ENCODE data around the gene F12.

F12 gene

GRCh38 chr5:177356746-177357145 lies 52.6 kb downstream of the F12 start:
- DNase-seq (ENCODE audit: low read depth, low spot score) = no peak

DNA sequence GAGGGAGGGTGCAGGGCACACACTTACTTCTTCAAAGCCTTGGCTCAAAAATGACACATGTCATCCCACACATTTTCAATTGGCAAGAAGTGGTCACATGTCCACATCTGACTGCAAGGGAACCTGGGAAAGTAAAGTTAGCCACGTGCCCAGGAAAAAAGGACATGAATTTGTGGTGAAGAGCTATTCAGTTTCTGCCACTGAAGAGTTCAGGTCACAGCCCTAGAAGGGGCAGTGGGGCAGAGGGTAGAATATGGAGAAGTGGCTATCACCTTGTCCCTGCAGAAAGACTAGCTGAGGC lies 53.5 kb downstream of the F12 start:
- DNase-seq (ENCODE audit: low read depth, low spot score) = no peak

- DNase-seq (ENCODE audit: low read depth, low spot score) = no peak
Measured at GRCh38 chr5:177355162-177355867, 54.0 kb downstream of the F12 start.

- no peak for DNase-seq (ENCODE audit: low read depth, low spot score)
Measured at GRCh38 chr5:177354711-177355110, 54.7 kb downstream of the F12 start.

DNA sequence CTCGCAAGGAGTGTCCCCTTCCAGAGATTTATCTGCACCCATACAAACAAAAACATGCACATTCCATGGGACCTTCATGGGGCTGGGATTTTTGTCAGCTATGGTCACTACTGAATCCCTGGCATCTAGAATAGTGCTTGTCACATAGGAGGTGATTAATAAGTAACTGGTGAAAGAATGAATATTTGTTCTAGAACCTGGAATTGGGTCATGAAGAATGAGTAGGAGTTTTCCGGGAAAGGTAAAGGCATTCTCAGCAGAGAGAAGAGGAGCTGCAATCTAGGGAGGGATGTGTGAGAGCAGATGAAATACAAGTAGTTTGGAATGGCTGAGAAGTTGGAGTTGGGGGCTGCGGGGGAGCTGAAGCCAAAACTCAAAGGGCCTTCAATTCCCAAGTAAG lies 55.1 kb downstream of the F12 start:
- DNase-seq (ENCODE audit: low read depth, low spot score) = no peak

DNA sequence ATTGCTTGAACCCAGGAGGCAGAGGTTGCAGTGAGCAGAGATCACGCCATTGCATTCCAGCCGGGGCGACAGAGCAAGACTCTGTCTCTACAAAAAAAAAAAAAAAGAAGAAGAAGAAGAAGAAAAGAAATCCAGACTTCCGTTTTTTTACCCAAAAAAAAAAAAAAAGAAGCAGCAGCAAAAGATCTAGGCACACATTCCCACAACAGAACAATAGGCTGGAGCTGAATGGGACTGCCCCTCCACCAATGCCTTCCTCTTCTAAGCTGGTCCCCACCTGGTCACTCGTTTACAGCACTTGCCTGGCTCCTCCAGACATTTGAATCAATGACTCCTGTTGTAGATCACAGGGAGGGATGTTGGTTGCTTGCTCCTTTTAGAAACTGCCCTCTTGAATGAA lies 56.3 kb downstream of the F12 start:
- no peak for DNase-seq (ENCODE audit: low read depth, low spot score)

All from activated naive CD8-positive, alpha-beta T cell treated with anti-CD3 and anti-CD28 coated beads, Interleukin-2, amount 50 U/mL, for 16 hours (primary cell).